ENCODE measurements around the gene CYB5RL. TPM values are rescaled to one million over a fixed set of nuclear protein-coding genes. Genes with fewer than 3 reads are reported as not detected.
A peak's percentile ranks its signal among the peaks of the same experiment; 100 is the strongest.

The CYB5RL gene
- total and polyA plus RNA-seq, 2 donors (not counting 3 experiments of a cell fraction or from before 2014, with no cell fraction given), result 5.8 to 8.6 TPM

DNA sequence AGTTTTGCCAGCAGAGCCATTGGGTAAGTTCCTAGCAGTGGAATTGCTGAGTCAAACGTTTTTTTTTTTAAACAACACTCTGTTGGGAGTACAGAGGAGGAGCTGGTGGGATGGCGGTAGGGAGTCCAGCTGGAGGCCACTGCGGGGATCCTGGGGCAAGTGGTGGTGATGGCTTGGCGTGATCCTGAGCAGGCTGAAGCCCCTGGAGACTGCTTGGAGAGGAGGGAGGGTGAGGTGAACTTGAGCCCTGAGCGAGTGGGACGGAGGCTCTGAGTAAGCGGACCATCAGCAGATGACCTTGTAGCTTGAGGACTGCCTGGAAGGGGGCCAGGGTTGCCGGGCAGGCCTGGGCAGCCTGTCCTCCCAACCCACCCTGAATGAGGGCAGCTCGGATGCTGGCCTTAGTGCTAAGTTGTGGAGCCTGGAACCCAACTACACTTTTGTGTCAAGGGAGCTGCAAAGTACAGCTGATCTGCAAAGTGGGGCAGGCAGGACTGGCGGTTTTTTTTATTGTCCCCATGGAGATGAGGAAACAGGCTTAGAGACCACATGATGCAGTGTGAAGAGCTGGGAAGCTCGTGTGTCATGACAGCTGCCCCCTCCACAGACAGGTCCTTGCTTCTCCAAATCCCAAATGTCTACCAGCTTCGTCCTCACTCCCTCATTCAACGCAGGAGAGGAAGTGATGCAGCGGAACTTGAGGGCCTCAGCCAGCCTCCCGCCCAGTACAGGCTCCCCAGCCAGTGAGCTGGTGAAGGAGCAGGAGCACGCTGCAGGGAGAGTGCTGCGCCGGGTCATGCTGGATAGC lies 20.4 kb upstream of the CYB5RL start:
- no peak overlapping the region for H2AFZ ChIP-seq (ENCODE audit: low read depth, low read length)
- no peaks in the 10 kb centered on the region for H3K27me3 ChIP-seq (ENCODE audit: control insufficient read depth in 2 of 2, insufficient read depth in 2 of 2, low read length in 2 of 2)
- no peak for TF ChIP-seq CTCF (IDR thresholded peaks at IDR 0.05; ENCODE audit: extremely low read depth in 1 of 2, insufficient read depth in 1 of 2, low read depth in 1 of 2, low read length in 2 of 2)
- TF ChIP-seq POLR2AphosphoS5 (IDR thresholded peaks at IDR 0.05; ENCODE audit: insufficient read depth, low read depth, low read length), result peak; percentile 18
- TF ChIP-seq JUN (IDR thresholded peaks at IDR 0.05; ENCODE audit: borderline replicate concordance, insufficient read depth, insufficient read length, low read depth), result no peak
- no peak for TF ChIP-seq EZH2 (IDR thresholded peaks at IDR 0.05; ENCODE audit: borderline replicate concordance, low read depth, low read length, severe bottlenecking)
- TF ChIP-seq POLR2A (IDR thresholded peaks at IDR 0.05; ENCODE audit: low read depth, low read length), result no peak
- TF ChIP-seq FOS (IDR thresholded peaks at IDR 0.05; ENCODE audit: borderline replicate concordance, insufficient read depth, low read length), result no peak
- FAIRE-seq, result no peak
- no peaks in the 10 kb centered on the region for H4K20me1 ChIP-seq (replicated peaks; ENCODE audit: control insufficient read depth, extremely low read depth, insufficient read depth, low read length)
- dilution Hi-C loops (cut with MboI; ENCODE audit: extremely low pct_ligation_motif_present, low sequenced_read_pairs) (no loop called here), intact Hi-C loops (cut with micrococcal nuclease) (no loop called here)
- no peak overlapping the region for H3K9ac ChIP-seq (replicated peaks; ENCODE audit: extremely low read depth, insufficient read depth, low read length)
- no peaks in the 10 kb centered on the region for H3K9me1 ChIP-seq (replicated peaks; ENCODE audit: control insufficient read depth, extremely low read depth, insufficient read depth, low read length)
- peaks cover 3% of the 10 kb centered on the region for H3K4me1 ChIP-seq (ENCODE audit: control insufficient read depth, extremely low read depth, insufficient read depth, low read length)
- DNase-seq (ENCODE audit: low read depth, low spot score), result no peak
- H3K4me3 ChIP-seq (replicated peaks in 1 of 3; ENCODE audit: insufficient read depth in 1 of 3, low read depth in 1 of 3, low read length in 3 of 3), result no peak overlapping the region
- POLR2A ChIA-PET, result no interaction called here
- no TSS peak for BruUV-seq (replicated peaks)
- H3K4me2 ChIP-seq (ENCODE audit: insufficient read depth, low read length), result no peak overlapping the region
- CTCF ChIA-PET, result interaction anchor here (0.7 to 3.3 kb wide), 9 partner anchors 9 to 269 kb away, joined by 3 to 26 read pairs (median 3); no protein-coding TSS in a partner anchor
- no peaks in the 10 kb centered on the region for H3K9me3 ChIP-seq (replicated peaks; ENCODE audit: control insufficient read depth, insufficient read depth, low read length)
- peaks cover 2 to 27% of the 10 kb centered on the region in 2 experiments for H3K36me3 ChIP-seq (ENCODE audit: control insufficient read depth in 2 of 2, extremely low read depth in 1 of 2, insufficient read depth in 2 of 2, low read length in 2 of 2)
- no peaks in the 10 kb centered on the region for H3K79me2 ChIP-seq (ENCODE audit: control insufficient read depth, insufficient read depth, low read length)
- H3K27ac ChIP-seq (ENCODE audit: insufficient read depth, low read depth, low read length), result no peak overlapping the region

Measured in endothelial cell of umbilical vein (primary cell).